NCI-H146 treated with DMSO at 0.1 percent for 48 hours (cell line): ENCODE results near the gene ALPP.
"Not testable (repeated sequence)": the region's sequence is repeated elsewhere in the genome, so short reads cannot be mapped to it uniquely, and the experiment has no call there.

Experiments
- DNase-seq: peaks from one replicate; lab custom pipeline; 2025; ENCODE audit not compliant: unreplicated experiment; lab: John Stamatoyannopoulos, UW

ALPP gene

DNA sequence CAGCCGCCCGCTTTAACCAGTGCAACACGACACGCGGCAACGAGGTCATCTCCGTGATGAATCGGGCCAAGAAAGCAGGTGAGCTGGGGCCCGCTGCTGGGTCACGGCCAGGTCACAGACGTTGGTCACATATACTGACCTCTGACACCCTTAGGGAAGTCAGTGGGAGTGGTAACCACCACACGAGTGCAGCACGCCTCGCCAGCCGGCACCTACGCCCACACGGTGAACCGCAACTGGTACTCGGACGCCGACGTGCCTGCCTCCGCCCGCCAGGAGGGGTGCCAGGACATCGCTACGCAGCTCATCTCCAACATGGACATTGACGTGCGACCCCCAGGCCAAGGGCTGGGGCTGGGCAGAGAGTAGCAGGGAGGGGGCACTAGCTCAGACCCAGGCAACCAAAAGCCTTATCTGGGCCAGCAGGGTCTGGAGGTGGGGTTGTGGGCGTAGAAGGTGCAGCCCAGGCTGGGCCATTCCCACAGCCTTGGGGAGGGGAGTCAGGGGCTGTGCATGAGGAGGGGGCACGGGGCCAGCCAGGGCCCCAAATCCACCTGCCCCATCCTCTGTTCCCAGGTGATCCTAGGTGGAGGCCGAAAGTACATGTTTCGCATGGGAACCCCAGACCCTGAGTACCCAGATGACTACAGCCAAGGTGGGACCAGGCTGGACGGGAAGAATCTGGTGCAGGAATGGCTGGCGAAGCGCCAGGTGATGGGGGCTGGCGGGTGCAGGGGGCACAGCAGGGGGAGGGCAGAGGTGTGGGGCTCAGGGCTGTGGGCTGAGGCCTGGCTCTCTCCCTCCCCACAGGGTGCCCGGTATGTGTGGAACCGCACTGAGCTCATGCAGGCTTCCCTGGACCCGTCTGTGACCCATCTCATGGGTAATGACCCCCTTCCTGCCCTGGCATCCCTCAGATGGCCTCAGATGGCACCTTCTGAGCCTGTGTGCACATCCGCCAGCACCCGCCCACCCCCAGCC is 1.3 kb downstream of the ALPP start:
- not testable (repeated sequence) for DNase-seq

- DNase-seq: not testable (repeated sequence)
These were observed 2.9 kb downstream of the ALPP start for GRCh38 chr2:232381204-232382031.

- DNase-seq: no peak
These were observed 4.0 kb downstream of the ALPP start for GRCh38 chr2:232382331-232383225.

DNA sequence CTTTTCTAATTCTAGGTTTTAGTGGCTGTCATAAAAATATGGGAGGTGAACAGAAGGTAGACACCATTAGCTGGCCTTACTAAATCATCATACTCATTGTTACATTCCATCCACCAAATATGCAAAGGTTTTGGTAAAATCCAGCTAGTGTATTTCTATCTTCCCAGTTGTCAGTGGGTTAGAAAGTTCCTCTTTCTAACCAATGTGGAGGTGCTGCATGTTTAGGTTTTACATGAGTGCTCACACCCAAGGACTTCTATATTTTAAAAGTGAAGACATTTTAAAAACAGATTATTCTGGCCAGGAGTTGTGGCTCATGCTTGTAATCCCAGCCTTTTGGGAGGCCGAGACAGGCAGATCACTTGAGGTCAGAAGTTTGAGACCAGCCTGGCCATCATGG is 5.9 kb downstream of the ALPP start:
- no peak for DNase-seq

GRCh38 chr2:232385058-232385457 is 6.5 kb downstream of the ALPP start:
- not testable (repeated sequence) for DNase-seq

- DNase-seq: no peak
These were observed 7.3 kb downstream of the ALPP start for GRCh38 chr2:232385660-232386489.

- DNase-seq: no peak
These were observed 7.9 kb downstream of the ALPP start for GRCh38 chr2:232386490-232386739.

DNA sequence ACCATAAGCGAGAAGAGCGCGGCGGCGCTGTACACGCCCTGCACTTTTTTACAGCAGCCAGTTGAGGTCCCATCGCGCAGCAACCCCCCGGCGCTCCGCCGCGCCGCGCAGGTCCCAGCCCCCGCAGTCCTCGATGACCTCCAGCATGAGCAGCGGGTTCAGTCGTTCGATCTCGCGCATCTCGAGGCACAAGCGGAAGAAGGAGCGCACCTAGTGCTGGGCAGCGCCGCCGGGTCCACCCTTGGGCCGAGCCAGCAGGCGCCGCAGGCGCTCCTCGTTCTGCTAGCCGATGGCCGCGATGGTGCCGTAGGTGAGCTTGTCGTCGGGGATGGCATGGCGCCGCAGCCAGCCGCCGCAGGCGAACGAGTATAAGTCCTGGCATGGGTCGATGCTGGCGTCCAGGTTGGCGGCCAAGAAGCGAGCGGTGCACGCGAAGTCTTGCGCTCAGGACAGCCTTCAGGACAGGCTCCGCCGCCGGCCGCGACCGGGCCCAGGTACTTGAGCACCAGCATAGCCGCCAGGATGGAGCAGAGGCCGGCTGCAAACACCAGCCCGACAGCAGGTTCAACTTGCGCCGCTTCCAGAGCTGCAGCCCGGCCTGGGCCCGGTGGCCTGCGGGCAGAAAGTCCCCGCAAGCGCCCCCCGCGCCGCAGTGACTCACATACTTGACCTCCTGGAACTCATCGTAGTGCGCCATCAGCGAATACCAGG is 8.3 kb downstream of the ALPP start:
- DNase-seq: no peak

GRCh38 chr2:232387451-232388171 is 9.1 kb downstream of the ALPP start:
- no peak for DNase-seq

- DNase-seq: no peak
These were observed 9.9 kb downstream of the ALPP start for GRCh38 chr2:232388324-232388891.

DNA sequence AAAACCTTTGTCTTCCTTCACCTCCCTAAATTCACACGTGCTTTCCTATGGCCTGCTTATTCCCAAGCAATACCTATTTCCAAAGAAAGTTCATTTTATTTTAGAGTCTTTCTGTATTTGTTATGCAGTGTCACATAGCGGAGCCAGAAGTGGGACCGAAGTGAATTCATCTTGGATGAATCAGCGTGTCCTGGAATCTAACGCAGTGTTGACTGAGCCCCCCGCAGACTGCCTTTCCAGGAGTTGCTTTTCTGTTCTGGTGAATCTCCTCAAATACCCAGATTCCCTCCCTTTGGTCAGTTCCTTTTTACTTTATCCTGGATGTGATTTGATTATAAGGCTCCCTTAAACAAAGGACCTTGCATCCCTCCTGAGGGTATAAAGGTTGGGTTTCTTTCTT is 10.8 kb downstream of the ALPP start:
- no peak for DNase-seq

- no peak for DNase-seq
These were observed 12.1 kb downstream of the ALPP start for GRCh38 chr2:232390661-232391060.

DNA sequence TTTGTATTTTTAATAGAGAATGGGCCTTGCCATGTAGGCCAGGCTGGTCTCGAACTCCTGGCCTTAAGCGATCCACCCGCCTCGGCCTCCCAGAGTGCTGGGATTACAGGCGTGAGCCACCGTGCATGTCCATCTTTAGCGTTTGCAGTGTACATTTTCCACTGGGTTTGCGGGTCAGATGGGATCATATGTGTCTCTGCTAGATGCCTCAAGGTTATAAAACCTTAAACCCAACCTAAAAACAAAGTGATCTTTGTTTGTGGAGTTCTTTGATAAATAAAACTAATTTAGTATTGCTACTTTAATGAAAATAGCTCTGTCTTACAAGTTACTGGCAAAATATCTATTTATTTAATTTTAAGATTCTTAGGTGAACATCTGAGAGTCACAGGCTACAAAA is 15.0 kb downstream of the ALPP start:
- no peak for DNase-seq

DNA sequence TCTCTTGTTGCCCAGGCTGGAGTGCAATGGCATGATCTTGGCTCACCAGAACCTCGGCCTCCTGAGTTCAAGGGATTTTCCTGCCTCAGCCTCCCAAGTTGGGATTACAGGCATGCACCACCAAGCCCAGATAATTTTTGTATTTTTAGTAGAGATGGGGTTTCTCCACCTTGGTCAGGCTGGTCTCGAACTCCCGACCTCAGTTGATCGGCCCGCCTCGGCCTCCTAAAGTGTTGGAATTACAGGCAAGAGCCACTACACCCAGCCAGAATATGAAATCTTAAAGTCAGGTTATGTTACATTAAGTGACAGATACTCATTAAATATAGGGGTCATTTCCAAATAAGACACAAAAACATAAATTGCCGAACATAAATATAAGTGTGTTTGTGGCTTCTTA is 15.9 kb downstream of the ALPP start:
- not testable (repeated sequence) for DNase-seq

DNA sequence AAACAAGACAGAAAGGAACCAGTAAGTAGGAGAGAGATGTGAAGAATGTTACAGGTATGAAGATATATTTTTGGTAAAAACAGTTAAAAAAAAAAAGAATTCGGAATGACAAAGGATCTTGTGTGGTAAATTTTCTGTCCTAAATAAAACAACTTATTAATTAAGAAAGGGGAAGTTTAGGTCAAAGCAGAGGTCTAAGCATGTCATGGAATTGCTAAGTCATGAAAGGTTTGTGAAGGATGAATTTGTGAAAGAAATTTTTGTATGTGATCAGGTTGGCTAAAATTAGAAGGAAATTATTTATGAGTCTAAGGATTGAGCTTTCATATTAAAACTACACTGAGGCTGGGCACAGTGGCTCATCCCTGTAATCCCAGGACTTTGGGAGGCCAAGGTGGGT is 17.0 kb downstream of the ALPP start:
- DNase-seq: no peak

DNA sequence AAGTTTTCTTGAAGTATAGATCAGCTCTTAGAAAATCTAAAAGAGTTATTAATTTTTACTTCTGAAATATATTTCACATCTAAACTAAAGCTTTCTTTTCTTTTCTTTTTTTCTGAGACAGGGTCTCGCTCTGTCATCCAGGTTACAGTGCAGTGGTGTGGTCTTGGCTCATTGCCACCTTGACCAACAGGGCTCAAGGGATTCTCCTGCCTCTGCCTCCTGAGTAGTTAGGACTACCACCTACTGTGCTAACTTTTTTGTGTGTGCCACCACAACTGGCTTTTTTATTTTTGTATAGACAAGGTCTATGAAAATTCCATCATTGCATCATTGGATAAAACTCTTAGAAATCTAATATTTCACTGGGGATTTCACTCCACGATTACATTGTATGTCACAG is 18.1 kb downstream of the ALPP start:
- DNase-seq: no peak

DNA sequence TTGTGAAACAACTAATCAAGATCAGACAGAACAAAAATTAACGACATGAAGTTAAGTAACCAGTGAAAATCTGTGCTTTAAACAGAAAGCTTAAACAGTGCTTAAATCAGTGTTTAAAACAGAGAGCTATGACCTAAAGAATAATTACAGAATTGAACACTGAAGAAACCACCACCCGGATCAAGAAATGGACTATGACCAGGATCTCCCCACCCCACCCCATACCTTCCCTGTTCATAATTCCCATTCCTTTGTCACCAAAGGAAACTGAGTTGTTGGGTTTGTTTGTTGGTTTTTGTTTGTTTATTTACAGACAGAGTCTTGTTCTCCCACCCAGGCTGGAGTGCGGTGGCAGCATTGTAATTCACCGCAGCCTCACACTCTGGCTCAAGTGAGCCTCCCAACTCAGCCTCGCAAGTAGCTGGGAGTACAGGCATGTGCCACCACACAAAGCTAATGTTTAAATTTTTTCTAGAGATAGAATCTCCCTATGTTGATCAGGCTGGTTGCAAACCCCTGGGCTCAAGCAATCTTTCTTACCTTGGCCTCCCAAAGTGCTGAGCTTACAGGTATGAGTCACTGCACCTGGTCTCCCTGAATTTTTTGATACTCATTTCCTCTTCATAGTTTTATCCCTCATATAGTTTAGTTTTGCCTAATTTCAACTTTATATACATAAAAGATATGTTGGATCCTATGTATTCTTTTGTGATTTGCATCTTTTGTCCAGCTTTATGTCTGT is 19.9 kb downstream of the ALPP start:
- no peak for DNase-seq
